Stimulated activated CD8-positive, alpha-beta memory T cell treated with anti-CD3 and anti-CD28 coated beads, Interleukin-7, amount 100 ng/mL, for 48 hours (primary cell): Measurements from ENCODE around the gene ZNF775.

Experiments used
- DNase-seq, 2 donors: peaks; one replicate each; pipeline ENCODE4 v3.0.0-alpha.2; 2020; ENCODE audit warnings: low read depth in 1 of 2; ENCODE audit errors: extremely low read depth in 1 of 2

Gene ZNF775

DNA sequence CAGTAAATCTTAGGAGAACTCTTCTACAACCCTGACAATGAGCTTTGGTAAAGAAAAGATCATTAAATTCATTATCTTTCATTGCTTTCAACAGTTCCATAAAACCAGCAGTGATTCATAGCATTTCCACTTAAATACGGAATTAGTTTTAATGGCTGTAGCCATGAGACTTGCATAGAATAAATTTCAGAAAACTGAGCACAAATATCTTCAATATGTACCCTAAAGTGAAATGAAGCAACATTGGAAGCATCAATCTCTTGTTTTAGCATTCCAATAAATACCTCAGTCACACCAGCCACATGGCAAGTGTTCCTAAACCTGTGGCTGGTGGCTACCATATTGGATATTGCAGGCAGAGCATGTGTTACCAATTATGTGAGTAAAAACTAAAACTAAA, 34.1 kb upstream of the ZNF775 start:
- DNase-seq, result no peak

DNA sequence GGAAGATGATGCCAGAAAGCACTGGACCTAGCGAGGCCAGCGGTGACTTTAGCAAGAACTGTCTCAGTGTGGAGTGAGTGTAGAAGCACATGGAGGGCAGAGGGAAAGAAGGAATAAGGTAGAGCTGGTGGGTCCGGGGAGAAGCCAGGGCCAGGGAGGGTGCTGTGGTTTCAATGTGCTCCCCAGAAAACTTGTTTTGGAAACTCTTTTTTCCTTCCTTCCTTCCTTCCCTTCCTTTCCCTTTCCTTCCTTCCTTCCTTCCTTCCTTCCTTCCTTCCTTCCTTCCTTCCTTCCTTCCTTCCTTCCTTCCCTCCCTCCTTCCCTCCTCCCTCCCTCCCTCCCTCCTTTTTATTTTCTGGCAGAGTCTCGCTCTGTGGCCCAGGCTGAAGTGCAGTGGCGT, 32.2 kb upstream of the ZNF775 start:
- no peak for DNase-seq

DNA sequence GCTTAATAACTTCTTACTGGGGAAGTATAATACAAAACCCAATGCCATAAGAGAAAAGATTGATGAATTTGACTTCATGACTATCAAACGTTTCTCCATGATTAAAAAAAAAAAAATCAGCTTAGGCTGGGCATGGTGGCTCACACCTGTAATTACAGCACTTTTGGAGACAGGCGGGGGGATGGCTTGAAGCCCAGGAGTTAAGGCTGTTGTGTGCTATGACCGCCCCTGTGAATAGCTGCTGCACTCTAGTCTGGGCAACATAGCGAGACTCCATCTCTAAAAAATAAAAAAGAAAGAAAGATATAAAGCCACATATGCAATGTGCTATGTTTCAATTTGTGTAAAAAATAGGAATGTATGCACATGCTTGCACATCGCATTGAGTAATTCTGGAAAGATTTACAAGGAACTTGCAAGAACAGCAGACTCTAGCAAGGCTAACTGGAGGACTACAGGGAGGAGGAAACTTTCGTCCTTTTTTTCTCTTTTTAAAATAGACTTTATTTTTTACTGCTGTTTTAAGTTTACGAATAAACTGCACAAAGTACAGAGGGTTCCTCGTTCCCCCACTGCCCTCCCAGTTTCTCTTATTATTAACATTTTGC, 27.4 kb upstream of the ZNF775 start:
- DNase-seq, result no peak

DNA sequence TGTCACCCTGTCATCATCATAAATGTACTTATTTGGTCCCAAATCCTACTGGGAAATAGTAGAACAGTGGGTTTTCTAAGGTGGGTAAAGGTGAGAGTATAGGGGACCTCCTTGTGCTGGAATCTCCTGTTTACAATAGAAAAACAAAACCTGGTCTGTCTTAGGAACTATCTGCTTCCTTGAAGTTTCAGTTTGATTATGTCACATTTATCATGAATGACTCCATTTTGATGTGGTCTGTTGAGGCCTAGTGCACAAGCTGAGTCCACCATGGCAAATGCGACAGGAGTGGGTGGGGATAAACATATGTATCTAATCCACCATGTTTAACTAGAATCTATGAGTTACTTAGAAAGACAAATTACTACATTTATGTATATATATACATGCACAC, 23.5 kb upstream of the ZNF775 start:
- DNase-seq, result no peak

DNA sequence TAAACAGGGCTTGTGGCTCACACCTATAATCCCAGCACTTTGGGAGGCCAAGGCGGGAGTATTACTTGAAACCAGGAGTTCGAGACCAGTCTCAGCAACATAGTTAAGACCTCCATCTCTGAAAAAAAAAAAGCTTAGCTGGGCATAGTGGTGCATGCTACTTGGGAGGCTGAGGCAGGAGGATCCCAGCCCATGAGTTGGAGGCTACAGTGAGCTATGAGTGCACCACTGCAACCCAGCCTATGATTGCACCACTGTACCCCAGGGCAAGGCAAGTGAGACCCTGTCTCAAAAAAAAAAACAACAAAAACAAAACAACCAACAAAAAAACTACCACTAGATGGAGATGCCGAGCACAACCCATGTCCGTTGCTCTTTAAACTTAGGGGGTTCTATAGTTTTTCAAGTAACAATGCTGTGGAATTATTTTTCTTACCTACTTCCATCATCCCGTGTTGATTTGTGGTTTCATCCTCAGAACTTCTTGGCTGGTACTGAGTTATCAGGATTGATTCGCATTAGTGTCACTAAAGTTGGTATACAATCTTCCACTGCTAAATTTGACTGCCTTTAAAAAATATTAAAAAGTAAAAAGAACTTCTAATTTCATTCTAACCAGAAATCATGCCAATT, 22.7 kb upstream of the ZNF775 start:
- no peak for DNase-seq

DNA sequence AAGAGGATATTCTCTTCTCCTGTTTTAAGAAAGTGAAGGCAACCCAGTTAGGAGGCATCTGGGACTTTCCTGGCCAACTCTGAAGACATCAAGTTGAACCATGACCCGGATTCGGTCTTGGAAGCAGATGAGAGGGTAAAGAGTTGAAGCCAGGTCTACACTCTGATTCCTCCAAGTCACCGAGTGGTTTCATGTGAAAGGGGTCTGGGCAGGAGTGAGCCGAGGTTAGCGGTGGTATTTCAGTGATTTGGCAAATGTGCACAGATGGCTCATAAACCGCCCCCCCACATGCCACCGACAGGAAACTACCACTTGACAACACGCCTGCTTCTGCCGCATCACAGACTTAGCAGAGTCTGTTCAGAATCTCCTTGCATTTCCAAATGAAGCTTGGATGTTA, 21.9 kb upstream of the ZNF775 start:
- peak in 1 of 2 donors; percentile 70 for DNase-seq

DNA sequence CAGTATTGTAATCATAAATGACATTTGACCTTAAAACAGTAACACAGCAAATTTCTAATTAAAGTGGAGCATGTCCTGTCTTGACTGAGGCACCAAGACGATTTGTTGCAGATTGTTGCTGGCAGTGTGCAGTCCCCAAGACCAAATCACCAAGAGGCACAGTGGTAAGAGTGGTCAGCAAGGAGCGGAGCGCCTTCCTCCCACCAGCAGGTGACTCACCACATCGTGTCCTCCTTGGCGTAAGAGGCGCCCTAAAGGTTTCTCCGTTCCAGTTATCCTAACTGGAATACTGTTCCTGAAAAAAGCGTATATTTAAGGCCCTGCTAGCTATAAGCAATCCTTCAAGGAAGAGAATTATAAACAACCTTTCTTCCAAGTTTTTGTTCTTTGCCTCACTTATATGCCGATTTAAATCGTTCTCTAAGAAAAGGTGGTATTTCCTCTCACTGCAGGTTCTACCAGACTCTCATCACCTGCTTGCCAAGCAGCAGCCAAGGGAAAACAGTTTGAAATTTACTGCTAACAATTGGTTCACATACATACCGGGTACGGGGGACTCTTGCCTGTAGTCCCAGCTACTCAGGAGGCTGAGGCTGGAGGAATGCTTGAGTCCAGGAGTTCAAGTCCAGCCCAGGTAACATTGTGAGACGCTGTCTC, 21.2 kb upstream of the ZNF775 start:
- DNase-seq, result no peak

DNA sequence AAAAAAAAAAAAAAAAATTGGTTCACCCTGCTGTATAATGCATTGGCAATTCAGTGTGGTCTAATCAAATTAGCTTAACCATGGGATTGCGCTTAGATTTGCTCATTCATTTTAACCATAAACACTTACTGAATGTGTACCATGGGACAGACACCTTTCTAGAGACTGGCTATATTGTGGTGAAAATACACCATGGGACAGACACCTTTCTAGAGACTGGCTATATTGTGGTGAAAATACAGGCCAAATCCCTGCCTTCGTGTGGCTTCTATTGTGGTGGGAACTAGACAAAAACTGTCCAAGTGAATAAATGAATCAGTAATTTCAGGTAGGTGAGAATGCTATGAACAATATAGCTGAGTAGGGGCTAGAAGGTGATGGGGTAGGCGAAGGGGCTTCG, 20.7 kb upstream of the ZNF775 start:
- no peak for DNase-seq

DNA sequence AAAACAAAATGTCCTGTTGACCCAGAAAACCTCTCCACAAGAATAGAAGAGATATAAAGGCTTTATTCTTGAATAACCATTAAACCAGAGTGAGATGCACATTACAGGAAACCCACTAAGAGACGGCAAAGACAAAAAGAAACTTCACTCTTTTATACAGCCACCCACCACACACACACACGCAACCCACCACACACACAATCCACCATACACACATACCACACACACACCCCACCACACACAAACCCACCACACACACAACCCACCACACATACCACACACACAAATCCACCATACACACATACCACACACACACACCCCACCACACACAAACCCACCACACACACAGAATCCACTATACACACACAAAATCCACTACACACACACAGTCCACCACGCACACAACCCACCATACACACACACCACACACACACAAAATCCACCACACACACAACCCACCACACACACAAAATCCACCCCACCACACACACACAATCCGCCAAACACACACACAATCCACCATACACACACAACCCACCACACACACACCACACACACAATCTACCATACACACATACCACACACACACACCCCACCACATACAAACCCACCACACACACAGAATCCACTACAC, 20.0 kb upstream of the ZNF775 start:
- DNase-seq, result no peak

DNA sequence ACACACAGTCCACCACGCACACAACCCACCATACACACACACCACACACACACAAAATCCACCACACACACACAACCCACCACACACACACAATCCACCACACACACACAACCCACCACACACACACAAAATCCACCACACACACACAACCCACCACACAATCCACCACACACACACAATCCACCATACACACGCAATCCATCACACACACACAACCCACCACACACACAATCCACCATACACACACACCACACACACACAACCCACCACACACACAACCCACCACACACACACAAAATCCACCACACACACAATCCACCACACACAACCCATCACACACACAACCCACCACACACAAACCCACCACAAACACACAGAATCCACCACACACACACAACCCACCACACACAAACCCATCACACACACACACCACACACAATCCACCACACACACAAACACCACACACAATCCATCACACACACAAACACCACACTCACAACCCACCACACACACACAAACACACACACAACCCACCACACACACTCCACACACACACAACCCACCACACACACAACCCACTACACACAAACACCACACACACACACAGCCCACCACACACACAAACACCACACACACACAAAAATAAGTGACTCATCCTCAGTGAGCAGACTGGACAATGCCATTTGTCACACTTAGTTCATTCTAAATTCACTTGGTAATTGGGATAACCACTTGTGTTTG, 19.3 kb upstream of the ZNF775 start:
- no peak for DNase-seq

DNA sequence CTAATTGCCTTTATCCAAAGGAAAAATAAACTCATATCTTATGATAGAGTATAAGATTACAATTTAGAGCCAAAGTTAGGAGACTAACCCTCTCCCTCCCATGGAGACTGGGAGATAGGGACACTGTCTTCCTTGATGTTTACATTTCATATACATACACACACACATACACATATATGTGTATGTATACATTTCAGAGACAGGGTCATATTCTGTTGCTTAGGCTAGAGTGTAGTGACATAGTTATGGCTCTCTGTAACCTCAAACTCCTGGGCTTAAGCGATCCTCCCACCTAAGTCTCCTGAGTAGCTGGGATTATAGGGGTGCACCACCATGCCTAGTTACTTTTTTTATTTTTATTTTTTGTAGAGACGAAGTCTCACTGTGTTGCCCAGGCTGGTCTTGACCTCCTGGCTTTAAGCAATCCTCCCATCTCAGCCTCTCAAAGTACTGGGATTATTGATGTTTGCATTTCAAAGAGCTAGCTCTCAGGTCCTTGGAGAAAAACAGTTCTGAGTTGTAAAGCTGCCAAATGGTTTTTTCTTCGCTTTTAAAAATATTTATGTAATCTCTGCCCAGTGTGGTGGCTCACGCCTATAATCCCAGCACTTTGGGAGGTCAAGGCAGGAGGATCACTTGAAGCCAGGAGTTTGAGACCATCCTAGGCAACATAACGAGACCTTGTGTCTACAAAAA, 18.6 kb upstream of the ZNF775 start:
- DNase-seq, result no peak

DNA sequence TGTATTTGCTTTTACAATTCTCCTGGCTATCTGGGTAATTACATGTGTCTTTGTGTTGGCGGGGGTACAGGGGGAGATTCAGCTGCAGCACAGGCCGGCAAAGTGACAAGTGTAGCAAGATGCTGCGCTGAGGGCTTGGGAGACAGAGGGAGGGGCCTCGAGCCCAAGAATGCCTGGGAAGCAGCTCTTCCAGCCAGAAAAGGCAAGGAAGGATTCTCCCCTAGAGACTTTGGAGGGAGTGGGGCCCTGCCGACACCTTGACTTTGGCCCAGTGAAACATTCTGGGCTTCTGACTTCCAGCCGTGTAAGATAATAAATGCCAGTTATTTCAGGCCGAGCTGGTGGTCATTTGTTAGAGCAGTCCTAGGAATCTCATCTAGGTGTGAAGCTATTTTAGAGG, 17.7 kb upstream of the ZNF775 start:
- DNase-seq, result no peak

DNA sequence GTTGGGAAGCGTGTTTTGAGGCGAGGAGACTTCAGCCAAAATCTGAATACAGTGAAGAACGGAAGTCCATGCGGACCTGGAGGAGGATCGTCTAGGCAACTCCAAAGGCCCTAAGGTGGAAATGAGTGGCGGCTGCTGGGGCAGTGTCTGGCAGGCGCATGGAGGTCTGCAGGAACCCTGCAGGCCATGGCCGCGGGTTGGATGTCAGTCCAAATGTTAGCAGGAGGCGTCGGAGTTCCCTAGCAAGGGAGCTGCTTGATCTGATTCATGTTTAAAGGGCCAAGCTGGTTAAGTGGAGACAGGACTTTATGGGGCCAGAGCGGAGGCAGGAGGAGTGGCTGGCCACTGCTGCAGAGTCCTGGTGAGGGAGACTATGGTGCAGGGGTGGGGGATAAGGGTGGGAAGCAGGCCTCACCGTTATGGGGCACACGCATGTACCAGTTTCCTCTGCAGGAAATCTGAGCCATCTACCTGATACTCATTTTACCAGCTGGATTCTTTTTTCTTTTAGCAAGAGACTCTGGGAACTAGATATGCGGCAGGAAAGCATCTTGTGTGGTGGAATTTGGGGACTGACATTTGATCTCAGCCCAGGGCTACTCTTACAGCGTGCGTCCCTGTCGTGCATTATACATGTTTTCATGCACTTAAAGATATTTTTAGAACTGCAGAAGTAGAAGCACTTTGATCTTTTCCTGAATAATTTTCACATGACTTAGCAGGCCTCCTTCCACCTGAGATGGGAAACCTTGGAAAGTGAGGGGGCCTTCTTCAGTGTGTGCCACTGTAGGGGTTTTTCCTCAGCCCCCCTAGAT, 17.1 kb upstream of the ZNF775 start:
- no peak for DNase-seq

DNA sequence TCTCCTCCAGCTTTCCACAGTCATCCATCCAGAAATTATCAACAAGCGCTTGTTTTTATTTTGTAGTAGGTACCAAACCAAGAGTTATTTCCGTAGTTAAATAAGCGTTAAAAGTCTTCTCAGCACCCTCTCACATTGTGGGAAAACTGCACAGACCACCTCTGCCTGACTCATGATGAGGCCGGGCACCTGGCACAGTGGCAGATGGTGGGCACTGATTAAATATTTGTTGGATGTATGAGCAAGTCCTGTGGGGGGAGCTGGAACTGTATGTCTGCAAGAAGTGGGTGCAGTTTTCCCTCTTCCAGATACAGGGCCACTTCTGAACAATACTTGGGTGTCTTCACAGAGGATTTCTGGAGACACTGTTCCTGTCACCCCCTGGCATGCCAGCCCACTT, 15.8 kb upstream of the ZNF775 start:
- DNase-seq, result no peak

DNA sequence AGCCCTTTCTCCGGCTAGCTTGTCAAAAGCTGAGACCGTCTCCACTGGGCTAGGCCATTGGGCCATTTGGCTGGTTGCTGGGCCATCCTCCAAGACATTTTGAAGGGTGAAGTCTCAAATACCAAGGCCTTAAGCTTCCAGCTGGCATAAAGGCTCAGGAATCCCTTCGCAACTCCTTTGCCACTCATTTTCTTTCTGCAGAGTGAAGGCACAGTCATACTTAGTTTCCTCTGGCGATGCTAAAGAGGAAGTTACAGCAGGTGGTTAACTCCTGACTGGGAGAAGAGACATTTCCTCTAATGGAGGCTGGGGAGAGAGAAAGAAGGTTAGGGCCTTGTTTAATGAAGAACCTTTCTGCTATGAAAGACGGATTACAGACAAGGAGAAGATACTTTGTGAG, 15.3 kb upstream of the ZNF775 start:
- no peak for DNase-seq

DNA sequence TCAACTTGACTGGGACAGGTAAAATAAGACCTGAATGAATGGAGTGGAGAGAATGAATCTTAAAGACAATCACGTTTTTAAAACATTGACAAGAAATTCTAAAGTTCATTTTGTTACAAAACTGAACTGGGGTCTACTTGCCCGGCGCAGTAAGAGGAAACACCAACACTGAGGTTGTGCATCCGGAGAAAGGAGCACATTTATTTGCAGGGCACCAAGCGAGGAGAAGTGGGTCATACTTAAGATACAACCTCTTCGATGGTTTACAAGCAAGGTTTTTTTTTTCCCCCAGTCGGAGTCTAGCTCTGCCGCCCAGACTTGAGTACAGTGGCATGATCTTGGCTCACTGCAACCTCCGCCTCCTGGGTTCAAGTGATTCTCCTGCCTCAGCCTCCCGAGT, 13.9 kb upstream of the ZNF775 start:
- no peak for DNase-seq

DNA sequence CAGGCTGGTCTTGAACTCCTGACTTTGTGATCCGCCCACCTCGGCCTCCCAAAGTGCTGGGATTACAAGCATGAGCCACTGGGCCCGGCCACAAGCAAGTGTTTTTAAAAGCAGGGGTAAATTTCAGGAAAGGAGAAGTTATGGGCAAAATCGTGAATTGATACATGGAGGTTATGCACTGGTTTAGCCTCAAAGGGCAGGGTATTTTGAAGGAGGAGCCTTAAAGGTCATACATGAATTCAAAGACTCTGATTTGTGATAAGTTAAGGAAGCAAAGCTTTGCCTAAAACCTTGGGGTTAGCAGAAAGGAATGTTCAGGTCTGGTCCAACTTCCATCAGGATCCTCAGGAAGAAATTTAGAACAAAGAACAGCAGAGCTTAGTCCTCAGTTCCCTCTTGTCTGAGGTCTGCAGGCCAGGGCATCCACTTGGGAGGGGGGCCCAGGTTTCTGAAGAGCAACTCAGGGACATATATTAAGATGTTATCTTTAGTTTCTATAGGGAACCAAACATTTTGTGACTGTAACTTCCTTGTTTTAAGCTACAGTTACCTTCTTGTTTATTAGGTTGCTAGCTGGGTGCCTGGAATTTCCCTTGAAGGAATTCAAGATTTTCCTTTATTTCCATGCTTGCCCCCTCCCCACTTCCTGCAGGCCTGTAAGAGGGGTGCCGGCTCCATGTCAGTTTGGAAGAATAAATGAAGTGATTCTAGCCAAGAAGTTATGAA, 13.3 kb upstream of the ZNF775 start:
- DNase-seq, result no peak

DNA sequence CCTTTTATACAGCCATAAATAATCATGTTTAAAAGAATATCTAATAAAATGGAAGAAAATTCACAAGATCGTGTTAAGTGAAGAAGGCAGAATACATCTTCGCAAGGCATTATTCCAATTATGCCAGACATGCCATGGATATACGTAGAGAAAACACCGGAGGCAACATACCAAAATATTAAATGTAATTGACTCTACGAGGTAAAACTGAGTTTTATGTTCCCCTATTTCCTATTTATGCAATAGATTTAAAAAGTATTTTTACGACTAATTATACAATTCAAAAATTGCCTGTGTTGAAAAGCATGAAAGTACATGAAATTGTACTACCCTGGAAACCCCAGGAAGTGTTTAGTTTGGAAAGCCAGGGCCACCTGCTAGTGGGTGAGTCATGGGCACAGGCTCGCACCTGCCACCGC, 11.4 kb upstream of the ZNF775 start:
- DNase-seq, result no peak
